NCI-H1417 (cell line): ENCODE results near the gene FGR.
A peak's percentile ranks its signal among the peaks of the same experiment; 100 is the strongest.
"Not testable (repeated sequence)": the region's sequence is repeated elsewhere in the genome, so short reads cannot be mapped to it uniquely, and the experiment has no call there.

Source experiments
- DNase-seq, 3 experiments: peaks; one replicate each; lab custom pipeline; 2025; lab: John Stamatoyannopoulos, UW

The FGR gene

DNA sequence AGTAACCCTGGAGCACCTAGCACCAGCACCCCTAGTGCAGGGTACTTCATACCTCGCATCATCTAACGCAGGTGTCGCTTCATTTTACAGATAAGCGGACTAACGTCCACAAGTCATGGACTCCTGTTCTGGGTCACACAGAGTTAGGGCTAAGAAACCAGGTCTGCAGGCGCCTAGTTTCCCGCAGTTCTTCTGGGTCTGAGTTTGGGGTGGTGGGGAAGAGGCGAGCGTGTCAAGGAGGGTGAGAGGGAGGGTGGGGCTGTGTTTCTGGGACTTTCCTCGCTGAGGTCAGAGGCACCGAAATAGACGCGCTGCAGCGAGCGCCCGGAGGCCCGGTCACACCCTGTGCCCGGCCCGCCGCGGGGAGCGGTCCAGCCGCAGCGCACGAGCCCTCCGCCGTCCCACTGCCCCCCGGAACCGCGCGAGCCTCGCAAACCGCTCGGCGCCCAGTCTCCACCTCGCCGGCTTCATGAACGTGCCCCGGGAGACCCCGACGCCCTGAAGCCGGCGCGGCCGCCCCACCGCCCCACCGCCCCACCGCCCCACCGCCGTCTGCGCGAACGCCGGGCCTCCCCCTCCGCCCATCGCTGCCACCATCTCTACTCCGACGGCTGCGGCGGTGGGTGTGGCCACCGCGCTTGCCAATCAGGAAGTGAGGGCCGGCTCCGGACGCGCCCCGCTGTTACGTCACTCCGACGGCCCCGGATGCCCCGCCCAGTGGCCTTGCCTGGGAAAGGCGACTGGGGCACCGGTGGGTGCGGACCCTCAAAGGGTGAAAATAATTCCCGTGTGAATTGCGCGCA, 24.7 kb upstream of the FGR start:
- DNase-seq = peak in 1 of 3 experiments; percentile 79

- DNase-seq = no peak
These were observed 24.0 kb upstream of the FGR start for GRCh38 chr1:27658951-27659496.

GRCh38 chr1:27656157-27656893, 21.3 kb upstream of the FGR start:
- peak in 1 of 3 experiments; percentile 25 for DNase-seq

DNA sequence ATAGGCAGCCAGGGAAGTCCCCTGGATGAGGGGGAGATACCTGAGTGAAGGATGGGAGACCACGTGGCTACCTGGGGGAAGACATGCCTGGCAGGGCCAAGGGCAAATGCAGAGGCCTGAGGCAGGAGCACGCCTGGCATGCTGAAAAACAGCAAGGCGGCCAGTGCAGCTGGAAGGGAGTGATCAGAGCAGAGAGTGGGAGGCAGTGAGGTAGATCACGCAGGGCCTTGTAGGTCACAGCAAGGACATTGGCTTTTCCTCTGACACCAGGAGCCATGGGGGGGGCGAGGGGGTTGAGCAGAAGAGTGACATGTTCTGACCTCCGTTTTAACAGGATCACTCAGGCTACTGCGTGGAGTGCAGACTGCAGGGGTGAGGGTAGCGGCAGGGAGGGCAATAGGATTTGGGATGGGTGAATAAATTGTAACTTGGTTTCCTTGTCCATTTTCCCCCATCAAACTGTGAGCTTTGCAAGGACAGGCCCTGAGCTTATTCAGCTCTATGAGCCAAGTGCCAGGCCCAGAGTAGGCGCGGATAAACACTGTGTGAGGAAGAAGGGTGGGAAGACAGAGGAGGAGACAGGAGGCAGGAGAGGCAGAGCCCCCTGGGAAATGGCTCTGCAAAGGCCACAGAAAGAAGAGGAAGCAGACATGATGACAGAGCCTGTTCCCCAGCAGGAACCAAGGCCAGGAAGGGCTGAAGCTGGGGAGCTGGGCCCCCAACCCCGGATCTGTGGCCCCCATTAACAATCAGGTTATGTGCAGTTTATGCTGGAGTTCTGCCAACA, 20.4 kb upstream of the FGR start:
- peak in 1 of 3 experiments; percentile 15 for DNase-seq

- no peak for DNase-seq
These were observed 17.3 kb upstream of the FGR start for GRCh38 chr1:27652111-27652864.

GRCh38 chr1:27650539-27651175, 15.7 kb upstream of the FGR start:
- DNase-seq = peak; percentile 8 to 47 (median 45)

DNA sequence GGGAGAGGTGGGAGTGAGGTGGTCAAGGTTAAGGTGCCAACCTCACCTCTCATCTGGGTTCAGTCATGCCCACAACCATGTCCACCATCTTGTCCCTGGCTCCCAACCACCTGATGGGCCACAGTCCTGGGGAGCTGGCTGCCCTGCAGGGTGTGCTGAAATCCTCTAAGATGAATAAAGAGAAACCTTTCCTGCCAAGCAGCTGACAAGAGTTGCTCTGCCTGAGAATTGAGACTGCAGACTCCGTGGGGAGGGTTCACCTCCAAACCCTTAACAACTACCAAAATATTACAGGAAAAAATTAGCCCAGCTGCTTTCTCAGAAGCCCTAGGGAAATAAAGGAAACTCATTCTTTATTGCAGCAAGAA, 15.2 kb upstream of the FGR start:
- no peak for DNase-seq

DNA sequence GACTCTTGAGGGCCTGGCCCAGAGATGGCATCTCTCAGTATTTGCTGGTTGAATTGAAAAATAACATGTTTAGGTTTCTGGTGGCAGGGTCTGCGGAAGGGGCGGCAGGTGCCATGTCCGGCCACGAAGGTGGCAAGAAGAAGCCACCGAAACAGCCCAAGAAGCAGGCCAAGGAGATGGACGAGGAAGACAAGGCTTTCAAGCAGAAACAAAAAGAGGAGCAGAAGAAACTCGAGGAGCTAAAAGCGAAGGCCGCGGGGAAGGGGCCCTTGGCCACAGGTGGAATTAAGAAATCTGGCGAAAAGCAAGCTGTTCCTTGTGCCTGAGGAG, 14.3 kb upstream of the FGR start:
- DNase-seq = no peak

DNA sequence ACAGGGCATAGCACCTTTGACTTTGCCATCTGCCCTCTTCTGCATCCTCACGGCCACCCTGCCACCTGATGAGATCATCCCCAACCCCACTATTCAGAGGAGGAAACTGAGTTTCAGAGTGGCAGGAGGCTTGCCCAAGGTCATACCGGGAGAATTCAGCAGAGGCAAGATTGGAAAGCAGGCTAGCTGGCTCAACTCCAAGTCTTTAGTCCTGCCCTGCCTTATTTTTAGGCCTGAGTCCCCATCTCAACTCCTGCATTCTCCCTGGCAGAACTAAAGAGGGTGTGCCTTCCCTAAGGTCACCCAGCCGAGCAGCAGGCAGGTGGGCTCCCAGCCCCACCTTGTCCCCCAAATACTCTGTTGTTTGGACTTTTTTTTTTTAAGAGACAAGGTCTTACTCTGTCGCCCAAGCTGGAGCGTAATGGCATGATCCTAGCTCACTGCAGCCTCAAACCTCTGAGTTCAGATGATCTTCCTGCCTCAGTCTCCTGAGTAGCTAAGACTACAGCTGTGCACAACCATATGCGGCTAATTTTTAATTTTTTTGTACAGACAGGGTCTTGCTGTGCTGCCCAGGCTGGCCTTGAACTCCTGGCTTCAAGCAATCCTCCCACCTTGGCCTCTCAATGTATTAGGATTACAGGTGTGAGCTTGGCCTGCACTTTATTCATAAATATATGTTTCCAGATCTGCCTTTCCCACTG, 13.8 kb upstream of the FGR start:
- no peak for DNase-seq

GRCh38 chr1:27647328-27647727, 12.3 kb upstream of the FGR start:
- no peak for DNase-seq

DNA sequence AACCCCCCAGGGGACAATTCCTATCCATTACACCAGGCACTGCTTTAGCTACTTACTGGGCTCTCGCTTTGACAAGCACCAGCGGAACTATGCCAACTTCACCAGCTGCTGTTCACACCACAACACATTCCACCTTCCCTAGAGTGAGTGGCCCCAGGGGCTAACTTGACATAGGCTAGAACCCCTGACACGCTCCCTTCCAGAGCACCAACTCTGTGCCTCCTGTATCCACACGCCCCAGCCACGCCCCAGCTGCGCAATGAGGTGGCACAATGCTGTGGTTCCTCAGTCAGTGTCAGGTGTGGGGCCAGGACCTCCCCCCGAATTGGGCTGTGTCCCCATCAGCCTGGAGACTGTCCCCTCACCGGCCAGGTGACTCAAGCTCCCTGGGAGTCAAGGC, 11.7 kb upstream of the FGR start:
- DNase-seq = no peak

DNA sequence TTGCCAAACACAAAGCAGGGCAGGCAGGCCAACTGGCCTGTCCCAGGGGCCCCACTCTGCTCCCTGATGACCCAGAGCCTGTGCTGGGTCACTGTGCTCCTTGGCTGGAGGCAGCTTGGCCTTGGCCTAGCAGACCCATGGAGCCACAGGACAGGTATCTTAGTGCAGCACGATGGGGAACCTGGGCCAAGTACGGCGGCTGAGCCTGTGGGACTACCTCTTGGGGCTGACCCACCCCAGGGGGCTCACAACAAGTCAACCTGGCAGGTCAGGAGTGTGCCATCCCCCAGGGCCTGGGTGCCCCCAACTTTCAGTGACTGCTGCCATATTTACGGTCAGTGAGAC, 10.1 kb upstream of the FGR start:
- DNase-seq = no peak

DNA sequence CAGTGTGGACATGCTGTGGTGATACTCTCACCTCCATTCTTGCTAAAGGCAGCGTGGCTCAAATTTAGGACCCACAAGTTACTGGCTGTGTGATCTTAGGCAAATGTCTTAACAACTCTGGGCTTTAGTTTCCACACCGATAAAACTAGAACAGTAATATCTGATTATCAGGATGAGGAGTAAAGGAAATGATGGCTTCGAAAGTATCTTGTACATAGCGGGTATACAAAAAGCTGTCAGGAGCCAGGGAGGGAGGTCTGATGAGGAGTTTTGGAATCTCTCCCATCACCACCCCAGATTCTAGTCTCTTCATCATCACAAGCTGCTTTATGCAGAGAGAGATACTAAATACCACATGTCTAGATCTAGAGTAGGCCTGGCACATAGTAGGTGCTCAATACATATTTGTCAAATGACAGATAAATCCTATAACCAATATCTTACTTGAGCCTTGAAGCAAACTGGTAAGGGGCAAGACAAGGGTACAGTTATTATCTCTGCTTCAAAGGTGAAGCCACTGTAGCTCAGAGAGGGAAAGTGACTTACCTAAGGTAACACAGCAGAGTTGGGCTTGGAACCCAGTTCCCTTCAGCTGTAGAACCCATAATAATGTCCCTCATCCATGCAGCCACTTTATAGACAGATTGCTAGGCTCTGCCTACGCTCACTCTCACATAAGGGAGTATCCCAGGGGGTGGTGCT, 9.5 kb upstream of the FGR start:
- DNase-seq = no peak

DNA sequence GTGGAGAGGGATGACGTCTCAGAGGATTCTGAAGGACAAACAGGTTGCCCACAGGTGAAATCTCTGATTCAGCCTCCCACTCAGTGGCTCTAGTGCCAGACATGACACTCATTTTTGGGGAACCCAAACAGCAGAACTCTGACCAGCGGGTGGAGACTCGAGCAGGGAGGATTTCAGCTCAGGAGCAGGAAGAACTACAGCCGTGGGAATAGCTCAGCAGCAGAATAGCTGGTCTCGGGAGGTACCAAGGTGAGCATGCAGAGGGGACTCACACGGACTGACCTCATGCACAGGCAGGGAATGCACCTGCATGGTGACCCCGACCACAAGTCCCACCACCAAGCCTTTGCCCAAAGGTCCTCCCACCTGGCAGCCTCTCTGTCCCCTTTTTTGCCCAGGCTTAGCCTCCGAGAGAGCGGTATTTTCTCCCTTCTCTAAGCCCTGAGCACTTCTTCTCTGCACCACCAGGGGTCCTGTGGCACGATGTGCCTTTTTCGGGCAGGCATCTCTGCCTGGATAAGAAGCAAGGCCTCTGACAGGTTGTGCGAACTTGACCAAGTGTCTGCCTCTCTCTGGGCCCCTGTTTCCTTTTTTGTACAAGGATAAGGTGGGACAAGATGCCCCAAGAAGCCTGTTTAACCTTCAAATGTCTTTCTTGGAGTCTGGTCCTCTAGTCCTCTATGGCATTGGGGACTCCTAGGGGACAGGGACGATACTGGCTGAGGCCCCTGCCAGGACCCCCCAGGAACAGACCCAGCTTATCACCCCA, 8.8 kb upstream of the FGR start:
- DNase-seq = no peak

- not testable (repeated sequence) for DNase-seq
These were observed 5.5 kb upstream of the FGR start for GRCh38 chr1:27640514-27640913.

GRCh38 chr1:27638805-27639204, 3.8 kb upstream of the FGR start:
- DNase-seq = no peak

- DNase-seq = no peak
These were observed 3.2 kb upstream of the FGR start for GRCh38 chr1:27638047-27638734.

- DNase-seq = no peak
These were observed 584 bp upstream of the FGR start for GRCh38 chr1:27635396-27636142.
